GM19397 (cell line): ENCODE results near the gene SOX30.
A peak's percentile ranks its signal among the peaks of the same experiment; 100 is the strongest.

ENCODE experiments used
- ATAC-seq: cut with Tn5 transposase; IDR thresholded peaks from one replicate; pipeline ENCODE4 v1.9.1; 2021; ENCODE audit warnings: mild to moderate bottlenecking, moderate library complexity; ENCODE audit not compliant: unreplicated experiment

SOX30 gene

DNA sequence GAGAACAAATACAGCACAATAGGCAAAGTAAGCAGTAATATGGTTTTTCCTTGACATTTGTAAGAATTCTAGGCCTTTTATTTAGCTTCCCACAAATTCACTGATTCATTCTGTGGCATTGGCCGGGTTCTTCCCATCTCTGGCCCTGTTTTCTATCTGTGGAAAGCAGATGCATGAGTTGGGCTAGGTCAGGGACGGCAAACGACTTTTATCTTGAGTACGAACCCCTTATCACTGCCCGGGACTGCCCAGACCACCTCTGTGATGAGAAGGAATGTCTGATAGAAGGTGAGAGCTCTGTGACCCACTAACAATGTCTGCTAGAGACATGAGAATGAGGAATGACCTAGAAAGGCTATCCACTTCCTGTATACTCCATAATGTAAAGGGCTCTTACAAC, 41.2 kb downstream of the SOX30 start:
- ATAC-seq = no peak

DNA sequence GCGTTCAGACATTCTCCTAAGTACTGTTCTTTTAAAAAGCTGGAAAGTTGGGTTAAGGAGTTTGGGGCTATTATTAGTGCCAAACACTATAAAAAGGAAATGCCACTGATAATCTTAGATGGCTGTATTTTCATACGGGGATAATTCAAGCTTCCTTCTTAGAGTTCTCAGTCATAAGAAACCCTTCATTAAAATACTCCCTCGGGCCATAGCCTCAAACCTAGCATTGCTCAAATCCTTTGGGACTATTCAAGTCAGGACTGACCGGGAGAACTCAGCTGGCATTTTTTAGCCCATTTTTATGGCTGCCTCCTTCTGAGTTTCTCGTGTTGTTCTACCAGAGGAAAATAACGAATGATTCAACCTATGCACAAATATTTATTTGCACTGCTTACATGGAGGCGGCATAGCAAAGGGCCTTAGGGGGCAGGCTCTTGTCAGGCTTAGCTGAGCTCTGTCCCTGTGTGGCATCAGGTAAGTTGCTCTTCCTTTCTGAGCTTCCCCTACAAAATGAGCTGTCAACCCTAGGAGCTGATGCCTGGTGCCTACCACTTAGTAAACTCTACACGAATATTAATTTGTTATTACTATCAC, 43.2 kb downstream of the SOX30 start:
- no peak for ATAC-seq

DNA sequence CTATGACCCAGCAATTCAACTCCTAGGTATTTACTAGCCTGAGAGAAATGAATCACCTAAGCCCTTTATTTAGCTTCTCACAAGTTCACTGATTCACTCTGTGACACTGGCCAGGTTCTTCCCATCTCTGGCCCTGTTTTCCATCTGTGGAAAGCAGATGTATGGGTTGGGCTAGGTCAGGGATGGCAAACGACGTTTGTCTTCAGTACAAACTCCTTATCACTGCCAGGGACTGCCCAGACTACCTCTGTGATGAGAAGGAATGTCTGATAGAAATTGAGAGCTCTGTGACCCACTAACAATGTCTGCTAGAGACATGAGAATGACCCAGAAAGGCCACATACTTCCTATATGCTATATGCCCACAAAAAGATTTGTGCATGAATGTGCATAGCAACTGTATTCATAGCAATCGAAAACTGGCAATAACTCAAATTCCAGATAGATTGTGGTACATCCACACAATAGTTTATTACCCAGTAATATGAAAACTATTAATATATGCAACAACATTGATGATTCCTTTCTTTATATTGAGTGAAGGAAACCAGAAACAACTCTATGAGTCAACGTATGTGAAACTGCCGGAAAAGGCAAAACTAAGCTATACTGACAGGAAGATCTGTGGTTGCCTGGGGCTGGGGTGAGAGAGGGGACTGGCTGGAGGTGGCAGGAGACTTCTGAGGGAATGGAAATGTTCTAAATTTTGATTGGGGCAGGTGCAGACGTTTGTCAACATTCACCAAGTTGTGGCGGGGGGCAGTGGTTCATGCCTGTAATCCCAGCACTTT, 44.7 kb downstream of the SOX30 start:
- ATAC-seq = no peak

DNA sequence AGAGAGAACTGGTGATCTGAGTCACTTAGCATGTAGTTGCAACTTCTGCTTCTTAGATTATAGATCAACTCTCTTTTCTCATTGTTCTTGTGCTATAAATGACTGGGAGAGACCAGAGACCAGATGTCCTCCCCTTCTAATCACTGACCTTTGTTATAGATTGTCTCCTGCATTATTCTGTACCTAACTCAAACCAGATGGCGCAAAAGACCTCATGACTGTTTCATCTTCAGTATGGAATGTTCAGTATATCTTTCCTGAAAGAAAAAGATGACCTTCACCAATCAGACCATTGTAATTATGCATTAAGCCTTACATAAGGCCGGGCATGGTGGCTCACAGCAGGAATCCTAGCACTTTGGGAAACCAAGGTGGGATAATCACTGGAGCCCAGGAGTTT, 46.2 kb downstream of the SOX30 start:
- ATAC-seq = no peak

GRCh38 chr5:157603333-157604190, 48.7 kb downstream of the SOX30 start:
- ATAC-seq = no peak

- peak; percentile 66 for ATAC-seq
Measured at GRCh38 chr5:157602505-157602904, 49.7 kb downstream of the SOX30 start.

DNA sequence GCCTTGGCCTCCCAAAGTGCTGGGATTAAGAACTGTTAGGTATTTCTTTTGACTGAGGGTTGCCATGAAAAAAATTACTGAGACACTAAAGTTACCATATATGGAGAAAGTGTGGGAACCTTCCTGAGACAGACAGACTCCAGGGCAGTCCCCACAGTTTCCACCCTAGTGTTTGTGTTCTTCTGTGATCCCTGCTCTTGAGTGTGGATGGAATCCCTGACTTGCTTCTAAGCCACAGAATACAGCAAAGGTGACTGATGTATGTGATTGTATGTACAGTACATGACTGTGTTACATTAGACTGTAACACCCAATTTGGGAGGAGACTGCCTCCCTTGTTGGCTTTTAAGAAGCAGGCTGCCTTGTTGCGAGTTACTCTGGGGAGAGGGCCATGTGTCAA, 52.0 kb downstream of the SOX30 start:
- ATAC-seq = no peak

GRCh38 chr5:157599565-157599964, 52.7 kb downstream of the SOX30 start:
- ATAC-seq = no peak

DNA sequence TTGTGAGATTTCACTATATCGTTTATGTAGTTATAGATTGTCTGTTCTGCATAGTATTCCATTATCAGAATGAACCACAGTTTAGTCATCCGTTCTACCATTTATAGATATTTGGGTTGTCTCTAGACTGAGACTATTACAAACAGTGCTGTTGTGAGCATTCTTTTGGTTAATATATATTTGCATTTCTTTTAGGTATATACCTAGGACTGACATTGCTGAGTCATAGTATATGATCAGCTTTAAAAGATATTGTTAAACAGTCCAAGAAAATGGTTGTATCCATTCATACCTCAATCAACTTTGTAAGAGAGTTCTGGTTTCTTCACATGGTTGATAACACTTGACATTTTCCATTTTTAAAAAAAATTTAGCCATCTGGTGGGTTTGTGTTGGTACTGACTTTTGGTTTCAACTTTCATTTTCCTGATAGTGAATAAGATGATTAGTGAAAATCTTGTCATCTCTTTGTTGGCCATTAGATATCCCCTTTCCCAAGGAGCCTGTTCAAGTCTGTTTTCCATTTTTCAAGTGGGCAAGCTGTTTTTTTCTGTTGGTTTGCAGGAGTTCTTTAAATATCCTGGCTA, 53.8 kb downstream of the SOX30 start:
- no peak for ATAC-seq

GRCh38 chr5:157597277-157597676, 55.0 kb downstream of the SOX30 start:
- no peak for ATAC-seq

GRCh38 chr5:157596487-157596886, 55.8 kb downstream of the SOX30 start:
- ATAC-seq = peak; percentile 85

DNA sequence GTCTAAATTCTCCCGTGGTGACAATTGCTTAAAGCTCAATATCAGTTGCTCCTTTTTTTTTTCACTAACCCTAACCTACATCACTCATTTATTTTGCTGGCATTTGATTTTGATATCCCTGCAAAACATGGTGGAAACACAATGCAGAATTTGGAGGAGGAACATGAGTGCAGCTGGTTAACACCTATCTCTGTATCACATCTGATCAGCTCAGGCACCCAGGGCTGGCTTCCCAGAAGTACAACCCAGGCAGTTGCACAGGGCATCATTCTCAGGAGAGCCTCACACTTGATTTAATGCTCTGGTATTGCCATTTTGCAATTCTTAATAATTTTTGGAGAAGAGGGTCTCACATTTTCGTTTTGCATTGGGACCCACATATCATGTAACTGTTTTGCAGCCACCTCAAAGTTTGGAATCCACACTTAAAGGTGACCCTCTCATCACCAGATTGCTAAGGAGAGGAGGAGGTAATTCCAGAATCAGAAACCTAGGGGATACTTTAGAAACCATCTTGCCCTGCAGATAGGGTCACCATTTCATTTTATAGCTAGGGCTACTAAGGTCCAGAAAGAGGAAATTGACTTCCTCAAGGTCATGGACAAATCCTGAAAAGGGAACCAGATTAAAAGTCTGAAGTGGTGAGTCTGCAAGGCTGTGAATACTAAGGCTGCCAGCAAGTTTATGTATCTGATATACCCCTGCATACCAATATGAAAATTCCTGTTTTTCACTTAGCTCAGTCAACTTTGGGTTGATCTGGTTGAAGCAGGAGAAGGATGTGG, 57.4 kb downstream of the SOX30 start:
- no peak for ATAC-seq

DNA sequence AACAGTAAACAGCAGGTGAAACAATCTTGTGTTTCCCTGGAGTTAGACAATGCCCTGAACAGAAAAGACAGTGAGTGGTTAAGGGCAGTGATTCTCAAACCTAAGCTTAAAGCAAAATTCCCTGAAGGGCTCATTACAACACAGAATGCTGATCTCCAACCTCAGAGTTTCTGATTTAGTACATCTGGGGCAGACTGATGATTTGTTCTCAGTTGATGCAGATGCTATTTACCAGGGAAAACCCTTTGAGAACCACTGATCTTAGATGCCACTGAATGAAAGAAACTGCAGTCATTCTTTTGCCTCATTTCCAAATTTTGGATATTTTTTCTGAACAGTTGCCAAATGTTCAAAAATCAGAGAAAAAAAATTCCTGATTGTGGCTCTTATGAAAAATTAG, 58.0 kb downstream of the SOX30 start:
- no peak for ATAC-seq

DNA sequence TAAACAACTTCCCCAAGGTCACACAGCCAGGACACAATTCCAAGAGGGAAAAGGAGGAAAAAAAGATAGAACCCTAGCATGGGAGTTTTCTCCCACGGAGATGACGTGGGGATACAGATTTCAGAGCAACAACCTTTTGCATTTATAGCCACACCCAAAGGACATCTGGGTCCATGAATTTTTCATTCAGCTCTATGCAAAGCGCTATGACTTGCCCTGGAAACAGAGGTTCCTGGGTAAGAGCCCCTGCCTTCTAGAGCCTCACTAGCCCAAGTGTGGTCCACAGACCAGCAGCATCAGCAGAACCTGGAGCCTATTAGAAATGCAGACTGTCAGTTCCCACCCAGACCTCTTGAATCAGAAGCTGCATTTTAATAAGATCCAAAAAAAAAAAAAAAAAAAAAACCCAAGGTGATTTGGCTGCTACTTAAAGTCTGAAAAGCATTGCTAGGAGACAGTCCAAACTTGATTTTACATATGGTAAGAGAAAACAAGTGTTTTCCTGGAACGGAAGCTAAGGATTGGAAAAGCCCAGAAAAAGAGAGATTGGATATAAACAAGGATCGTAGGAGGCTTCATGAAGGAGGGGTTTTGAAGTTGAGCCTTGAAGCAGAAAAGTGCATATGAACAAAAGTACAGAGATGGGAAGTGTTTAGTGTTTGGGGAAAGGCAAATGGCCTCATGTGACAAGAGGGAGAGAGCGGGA, 59.0 kb downstream of the SOX30 start:
- ATAC-seq = no peak

GRCh38 chr5:157592594-157592993, 59.6 kb downstream of the SOX30 start:
- ATAC-seq = no peak

DNA sequence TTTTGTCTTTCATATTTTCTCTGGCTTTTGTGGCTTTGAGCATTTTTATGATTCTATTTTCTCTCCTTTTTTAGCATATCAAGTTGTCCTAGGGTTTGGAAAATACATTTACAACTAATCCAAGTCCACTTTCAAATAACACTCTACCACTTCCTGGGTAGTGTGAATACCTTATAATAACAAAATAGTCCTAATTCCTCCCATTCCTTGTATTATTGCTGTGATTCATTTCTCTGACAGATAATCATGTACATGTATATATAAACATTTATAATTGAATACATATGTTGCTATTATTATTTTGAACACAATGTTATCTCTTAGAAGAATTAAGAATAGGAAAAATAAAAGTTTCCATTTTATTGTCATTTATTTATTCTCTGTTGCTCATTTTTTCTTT, 61.8 kb downstream of the SOX30 start:
- no peak for ATAC-seq

DNA sequence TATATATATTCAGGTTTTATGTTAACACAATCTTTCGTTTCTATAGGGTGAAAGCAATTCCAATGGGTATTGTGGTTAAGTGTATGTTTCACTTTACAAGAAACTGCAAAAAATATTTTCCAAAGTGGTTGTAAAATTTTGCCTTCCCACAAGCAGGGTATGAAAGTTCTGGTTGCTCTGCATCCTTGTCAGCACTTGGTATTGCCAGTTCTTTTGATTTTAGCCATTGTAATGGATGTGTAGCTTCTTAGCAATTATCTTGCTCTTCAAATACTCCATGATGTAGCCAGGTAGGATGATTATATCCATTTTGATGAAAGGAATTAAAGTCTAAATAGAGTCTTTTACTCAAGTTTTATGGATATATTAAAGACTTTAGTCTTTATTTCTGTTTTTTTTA, 67.6 kb downstream of the SOX30 start:
- ATAC-seq = no peak

DNA sequence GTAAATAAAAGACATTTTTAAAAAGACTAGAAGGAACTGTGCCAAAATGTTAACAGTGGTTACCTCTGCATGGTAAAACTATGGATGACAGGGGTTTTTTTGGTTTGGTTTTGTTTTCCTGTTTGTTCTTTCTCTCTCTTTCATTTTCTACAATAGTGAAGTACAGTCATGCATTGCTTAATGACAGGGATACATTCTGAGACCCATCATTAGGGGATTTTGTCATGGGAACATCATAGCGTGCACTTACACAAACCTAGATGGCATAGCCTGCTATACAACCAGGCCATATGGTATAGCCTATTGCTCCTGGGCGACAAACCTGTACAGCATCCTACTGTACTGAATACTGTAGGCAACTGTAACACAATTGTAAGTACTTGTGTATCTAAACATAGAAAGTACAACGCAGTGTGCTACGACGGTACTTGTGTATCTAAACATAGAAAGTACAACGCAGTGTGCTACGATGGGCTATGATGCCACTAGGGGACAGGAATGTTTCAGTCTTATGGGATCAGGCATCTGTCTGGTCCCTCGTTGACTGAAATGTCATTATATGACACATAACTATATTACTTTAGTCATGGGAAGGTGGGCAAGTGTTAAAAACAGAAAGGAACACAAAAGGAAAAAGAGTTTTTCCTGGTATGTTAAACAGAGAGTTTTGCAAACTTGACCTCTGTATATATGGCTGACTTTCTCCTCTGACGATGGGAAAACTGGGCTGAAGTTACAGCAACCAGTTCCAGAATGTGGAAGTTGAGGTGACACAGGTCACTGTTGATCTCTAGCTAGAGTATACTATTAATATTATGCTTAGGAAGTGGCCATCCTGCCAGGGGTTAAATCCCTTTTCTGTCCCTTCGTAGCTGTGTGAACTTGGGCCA, 69.3 kb downstream of the SOX30 start:
- ATAC-seq = no peak

GRCh38 chr5:157581901-157582300, 70.3 kb downstream of the SOX30 start:
- ATAC-seq = no peak
